ENCODE measurements around the gene OBSCN. TPM values are rescaled to one million over a fixed set of nuclear protein-coding genes. Genes with fewer than 3 reads are reported as not detected.

OBSCN gene
- total and polyA plus RNA-seq, 2 donors (not counting 1 experiment from before 2014, with no cell fraction given): 10.0 to 63.9 TPM

DNA sequence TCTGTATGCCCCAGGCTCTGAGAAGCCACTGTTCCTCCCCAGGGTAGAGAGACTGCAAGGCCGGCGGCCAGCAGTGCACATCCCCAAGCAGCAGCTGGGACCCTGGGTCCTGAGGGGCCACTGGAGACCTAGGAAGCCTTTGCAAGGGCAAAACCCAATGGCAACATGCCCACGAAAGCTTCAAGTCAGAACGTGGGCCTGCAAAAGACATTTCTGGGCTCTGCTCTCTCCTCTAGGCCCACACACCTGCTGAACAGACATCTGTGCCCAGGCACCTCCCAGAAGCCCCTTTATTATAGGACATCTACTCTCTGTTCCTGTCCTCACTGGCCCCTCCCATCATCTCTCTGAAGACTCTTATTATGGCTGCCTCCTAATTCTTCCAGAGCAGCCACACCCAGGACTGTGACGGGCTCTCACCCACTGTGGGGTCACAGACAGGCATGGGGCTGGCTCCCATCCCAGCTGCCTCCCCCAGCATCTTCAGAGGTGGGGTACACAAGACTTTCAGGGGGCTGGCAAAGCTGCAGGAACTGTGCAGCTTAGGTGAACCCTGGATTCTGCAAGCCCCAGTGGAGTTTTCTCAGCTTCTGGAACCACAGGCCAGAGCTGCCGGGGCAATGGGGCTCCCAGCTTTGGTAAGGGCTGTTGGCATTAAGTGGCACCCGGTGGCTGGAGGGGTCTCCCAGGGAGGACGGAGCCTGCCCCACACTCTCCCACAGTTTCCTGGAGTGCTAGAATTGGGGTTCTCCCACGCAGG, 186.1 kb downstream of the OBSCN start:
- no peaks in the 10 kb centered on the region for H3K27me3 Mint-ChIP-seq

More for the DNA sequence above, 186.1 kb downstream of the OBSCN start:
- intact Hi-C loops (cut with micrococcal nuclease): no loop called here
- ATAC-seq (ENCODE audit: low read depth) (no peak), DNase-seq (no peak)
- no peak overlapping the region for H2AFZ ChIP-seq (ENCODE audit: insufficient read depth, low read depth, low read length, poor library complexity, severe bottlenecking)
- H4K20me1 ChIP-seq (ENCODE audit: control insufficient read depth, insufficient read depth, low read length, poor library complexity, severe bottlenecking): peaks cover 27% of the 10 kb centered on the region
- H3K36me3 ChIP-seq (replicated peaks in 1 of 2; ENCODE audit: control extremely low read depth in 1 of 2, control insufficient read depth in 1 of 2, extremely low read depth in 1 of 2, insufficient read depth in 2 of 2, low read length in 1 of 2): peaks cover 7 to 44% of the 10 kb centered on the region in 2 experiments
- H3K4me1 ChIP-seq (ENCODE audit: control insufficient read depth in 2 of 2, insufficient read depth in 2 of 2, low read length in 2 of 2): no peaks in the 10 kb centered on the region
- no peaks in the 10 kb centered on the region for H3K27me3 ChIP-seq (replicated peaks in 1 of 4; ENCODE audit: control extremely low read depth in 1 of 4, control insufficient read depth in 3 of 4, insufficient read depth in 4 of 4, low read length in 3 of 4)
- no peak overlapping the region for H3K9ac ChIP-seq (ENCODE audit: low read length)
- POLR2A ChIA-PET: no interaction called here
- Mint-ChIP-seq H3K27ac (no peak overlapping the region), H3K9me3 (ENCODE audit: insufficient read depth) (no peaks in the 10 kb centered on the region), H3K4me1 (no peaks in the 10 kb centered on the region), H3K4me3 (no peak overlapping the region)
- H3K4me3 ChIP-seq (ENCODE audit: control extremely low read depth in 1 of 5, extremely low read depth in 1 of 5, insufficient read depth in 1 of 5, low read depth in 2 of 5, low read length in 4 of 5): no peak overlapping the region
- whole genome bisulfite sequencing (ENCODE audit: insufficient coverage): 100% methylated on average over 6 of the region's 9 CpGs
- no peaks in the 10 kb centered on the region for H3K79me2 ChIP-seq (ENCODE audit: control insufficient read depth, insufficient read depth, low read length)
- CTCF ChIA-PET: no interaction called here
- no peak overlapping the region for H3K4me2 ChIP-seq (replicated peaks; ENCODE audit: low read depth, low read length, poor library complexity, severe bottlenecking)
- H3K9me3 ChIP-seq (ENCODE audit: control extremely low read depth in 1 of 3, control insufficient read depth in 2 of 3, insufficient read depth in 1 of 3, low read length in 2 of 3): no peaks in the 10 kb centered on the region
- no peak overlapping the region for H3K27ac ChIP-seq (ENCODE audit: low read length in 2 of 2)
- TF ChIP-seq EZH2 (IDR thresholded peaks at IDR 0.05; ENCODE audit: borderline replicate concordance, insufficient read depth, low read depth, low read length, poor library complexity, severe bottlenecking): no peak
- TF ChIP-seq, protein P1, sequence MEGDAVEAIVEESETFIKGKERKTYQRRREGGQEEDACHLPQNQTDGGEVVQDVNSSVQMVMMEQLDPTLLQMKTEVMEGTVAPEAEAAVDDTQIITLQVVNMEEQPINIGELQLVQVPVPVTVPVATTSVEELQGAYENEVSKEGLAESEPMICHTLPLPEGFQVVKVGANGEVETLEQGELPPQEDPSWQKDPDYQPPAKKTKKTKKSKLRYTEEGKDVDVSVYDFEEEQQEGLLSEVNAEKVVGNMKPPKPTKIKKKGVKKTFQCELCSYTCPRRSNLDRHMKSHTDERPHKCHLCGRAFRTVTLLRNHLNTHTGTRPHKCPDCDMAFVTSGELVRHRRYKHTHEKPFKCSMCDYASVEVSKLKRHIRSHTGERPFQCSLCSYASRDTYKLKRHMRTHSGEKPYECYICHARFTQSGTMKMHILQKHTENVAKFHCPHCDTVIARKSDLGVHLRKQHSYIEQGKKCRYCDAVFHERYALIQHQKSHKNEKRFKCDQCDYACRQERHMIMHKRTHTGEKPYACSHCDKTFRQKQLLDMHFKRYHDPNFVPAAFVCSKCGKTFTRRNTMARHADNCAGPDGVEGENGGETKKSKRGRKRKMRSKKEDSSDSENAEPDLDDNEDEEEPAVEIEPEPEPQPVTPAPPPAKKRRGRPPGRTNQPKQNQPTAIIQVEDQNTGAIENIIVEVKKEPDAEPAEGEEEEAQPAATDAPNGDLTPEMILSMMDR (IDR thresholded peaks at IDR 0.05): no peak
